HG03066 (cell line): ENCODE results near the gene DLD.
"Not testable (repeated sequence)": the region's sequence is repeated elsewhere in the genome, so short reads cannot be mapped to it uniquely, and the experiment has no call there.

Experiments used
- ATAC-seq: cut with Tn5 transposase; IDR thresholded peaks from one replicate; pipeline ENCODE4 v1.9.1; 2021; ENCODE audit warnings: low read depth; ENCODE audit not compliant: unreplicated experiment

The DLD gene

GRCh38 chr7:107874111-107874510 is 16.9 kb upstream of the DLD start:
- ATAC-seq: no peak

GRCh38 chr7:107874605-107875446 is 16.2 kb upstream of the DLD start:
- ATAC-seq: no peak

GRCh38 chr7:107876916-107877315 is 14.1 kb upstream of the DLD start:
- no peak for ATAC-seq

GRCh38 chr7:107877731-107878382 is 13.1 kb upstream of the DLD start:
- no peak for ATAC-seq

GRCh38 chr7:107878636-107879035 is 12.3 kb upstream of the DLD start:
- ATAC-seq: no peak

GRCh38 chr7:107879400-107880035 is 11.5 kb upstream of the DLD start:
- no peak for ATAC-seq

- ATAC-seq: no peak
Observed at GRCh38 chr7:107882766-107883165, 8.2 kb upstream of the DLD start.

GRCh38 chr7:107884066-107884818 is 6.7 kb upstream of the DLD start:
- ATAC-seq: no peak

- ATAC-seq: not testable (repeated sequence)
Observed at GRCh38 chr7:107887827-107888226, 3.2 kb upstream of the DLD start.

- no peak for ATAC-seq
Observed at GRCh38 chr7:107889992-107890391, 991 bp upstream of the DLD start.

- ATAC-seq: peak; percentile 11
Observed at GRCh38 chr7:107890493-107890961, 456 bp upstream of the DLD start.

- peak; percentile 19 for ATAC-seq
Observed at GRCh38 chr7:107891636-107892366, 818 bp downstream of the DLD start.

GRCh38 chr7:107892367-107892741 is 1.4 kb downstream of the DLD start:
- ATAC-seq: not testable (repeated sequence)

GRCh38 chr7:107898997-107899594 is 8.1 kb downstream of the DLD start:
- ATAC-seq: no peak

- ATAC-seq: no peak
Observed at GRCh38 chr7:107900496-107901015, 9.6 kb downstream of the DLD start.

GRCh38 chr7:107902381-107902780 is 11.4 kb downstream of the DLD start:
- ATAC-seq: no peak

GRCh38 chr7:107907790-107908189 is 16.8 kb downstream of the DLD start:
- no peak for ATAC-seq

- no peak for ATAC-seq
Observed at GRCh38 chr7:107909445-107909844, 18.5 kb downstream of the DLD start.

- ATAC-seq: no peak
Observed at GRCh38 chr7:107911981-107912380, 21.0 kb downstream of the DLD start.
